NT2/D1 (cell line): ENCODE data around the gene IQGAP1.

Experiments
- SUZ12 ChIP-seq: IDR thresholded peaks from 2 replicates; pipeline ENCODE4 v1.6.1; 2011; ENCODE audit not compliant: insufficient read length, insufficient read depth; ENCODE audit errors: extremely low read depth
- YY1 ChIP-seq: IDR thresholded peaks from 2 replicates; pipeline ENCODE4 v1.6.1; 2011; ENCODE audit not compliant: insufficient read length, insufficient read depth
- ZNF274 ChIP-seq: IDR thresholded peaks from 2 replicates; pipeline ENCODE4 v1.6.1; 2011; ENCODE audit warnings: mild to moderate bottlenecking, low read depth, low read length

DNA sequence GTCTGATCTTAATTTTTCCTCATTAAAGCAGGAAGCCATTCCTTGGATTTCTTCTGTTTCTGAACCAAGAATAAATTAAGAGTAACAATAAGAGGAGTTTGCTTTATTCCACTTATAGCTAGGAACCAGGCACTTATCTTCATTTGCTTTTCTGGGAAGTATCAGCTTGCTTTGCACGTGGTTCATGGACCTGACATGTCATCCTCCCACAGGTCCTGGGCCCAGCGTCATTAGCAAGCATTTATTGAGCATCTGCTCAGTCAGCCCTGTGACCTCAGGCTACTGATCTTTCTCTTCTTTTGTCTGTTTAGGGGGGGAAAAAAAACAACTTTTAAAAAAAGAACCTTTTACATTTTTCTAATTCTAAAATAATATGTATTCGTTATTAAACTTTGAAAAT lies 107.0 kb downstream of the IQGAP1 start:
- TF ChIP-seq YY1 (no peak), ZNF274 (no peak), SUZ12 (no peak)
